ENCODE measurements around the gene PTCH1. TPM values are rescaled to one million over a fixed set of nuclear protein-coding genes. Genes with fewer than 3 reads are reported as not detected.

Gene PTCH1
- total RNA-seq, 1 experiment from 2014 or later, result 7.6 TPM

DNA sequence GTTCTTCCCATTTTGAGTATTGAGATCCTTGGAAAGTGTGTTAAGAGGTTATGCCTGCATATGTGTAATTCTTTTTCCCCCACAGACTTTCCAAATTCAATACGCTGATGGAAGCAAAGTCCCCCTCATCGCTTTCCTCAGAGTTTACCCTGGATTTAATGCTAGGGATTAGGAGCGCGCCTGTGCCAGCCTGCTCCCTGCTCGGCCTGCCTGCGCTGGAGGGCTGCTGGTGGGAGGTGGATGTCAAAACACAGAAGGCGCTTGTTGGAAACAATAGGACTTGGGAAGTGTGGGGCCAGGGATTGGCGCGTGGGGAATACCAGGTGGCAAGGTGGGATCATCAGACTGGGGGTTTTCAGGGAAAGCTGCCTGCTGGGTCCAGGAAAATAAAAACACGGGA lies 39.8 kb upstream of the PTCH1 start:
- CTCF ChIA-PET, result no interaction called here
- TF ChIP-seq, protein P1, sequence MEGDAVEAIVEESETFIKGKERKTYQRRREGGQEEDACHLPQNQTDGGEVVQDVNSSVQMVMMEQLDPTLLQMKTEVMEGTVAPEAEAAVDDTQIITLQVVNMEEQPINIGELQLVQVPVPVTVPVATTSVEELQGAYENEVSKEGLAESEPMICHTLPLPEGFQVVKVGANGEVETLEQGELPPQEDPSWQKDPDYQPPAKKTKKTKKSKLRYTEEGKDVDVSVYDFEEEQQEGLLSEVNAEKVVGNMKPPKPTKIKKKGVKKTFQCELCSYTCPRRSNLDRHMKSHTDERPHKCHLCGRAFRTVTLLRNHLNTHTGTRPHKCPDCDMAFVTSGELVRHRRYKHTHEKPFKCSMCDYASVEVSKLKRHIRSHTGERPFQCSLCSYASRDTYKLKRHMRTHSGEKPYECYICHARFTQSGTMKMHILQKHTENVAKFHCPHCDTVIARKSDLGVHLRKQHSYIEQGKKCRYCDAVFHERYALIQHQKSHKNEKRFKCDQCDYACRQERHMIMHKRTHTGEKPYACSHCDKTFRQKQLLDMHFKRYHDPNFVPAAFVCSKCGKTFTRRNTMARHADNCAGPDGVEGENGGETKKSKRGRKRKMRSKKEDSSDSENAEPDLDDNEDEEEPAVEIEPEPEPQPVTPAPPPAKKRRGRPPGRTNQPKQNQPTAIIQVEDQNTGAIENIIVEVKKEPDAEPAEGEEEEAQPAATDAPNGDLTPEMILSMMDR (IDR thresholded peaks at IDR 0.05; ENCODE audit: unreplicated experiment), result no peak
- no peak for DNase-seq
- intact Hi-C loops (cut with micrococcal nuclease; ENCODE audit: unreplicated experiment), result no loop called here
- H3K4me1 Mint-ChIP-seq (ENCODE audit: low read depth, unreplicated experiment), result no peaks in the 10 kb centered on the region
- H3K27me3 Mint-ChIP-seq (ENCODE audit: unreplicated experiment), result peaks cover 67% of the 10 kb centered on the region
- H3K36me3 Mint-ChIP-seq (ENCODE audit: insufficient read depth, unreplicated experiment), result no peaks in the 10 kb centered on the region
- H3K9me3 Mint-ChIP-seq (ENCODE audit: low read depth, unreplicated experiment), result peaks cover 3% of the 10 kb centered on the region
- H3K4me3 Mint-ChIP-seq (ENCODE audit: low read depth, unreplicated experiment), result no peak overlapping the region
- no TSS peak for BruUV-seq (replicated peaks)
- H3K27ac Mint-ChIP-seq (ENCODE audit: unreplicated experiment), result no peak overlapping the region

DNA sequence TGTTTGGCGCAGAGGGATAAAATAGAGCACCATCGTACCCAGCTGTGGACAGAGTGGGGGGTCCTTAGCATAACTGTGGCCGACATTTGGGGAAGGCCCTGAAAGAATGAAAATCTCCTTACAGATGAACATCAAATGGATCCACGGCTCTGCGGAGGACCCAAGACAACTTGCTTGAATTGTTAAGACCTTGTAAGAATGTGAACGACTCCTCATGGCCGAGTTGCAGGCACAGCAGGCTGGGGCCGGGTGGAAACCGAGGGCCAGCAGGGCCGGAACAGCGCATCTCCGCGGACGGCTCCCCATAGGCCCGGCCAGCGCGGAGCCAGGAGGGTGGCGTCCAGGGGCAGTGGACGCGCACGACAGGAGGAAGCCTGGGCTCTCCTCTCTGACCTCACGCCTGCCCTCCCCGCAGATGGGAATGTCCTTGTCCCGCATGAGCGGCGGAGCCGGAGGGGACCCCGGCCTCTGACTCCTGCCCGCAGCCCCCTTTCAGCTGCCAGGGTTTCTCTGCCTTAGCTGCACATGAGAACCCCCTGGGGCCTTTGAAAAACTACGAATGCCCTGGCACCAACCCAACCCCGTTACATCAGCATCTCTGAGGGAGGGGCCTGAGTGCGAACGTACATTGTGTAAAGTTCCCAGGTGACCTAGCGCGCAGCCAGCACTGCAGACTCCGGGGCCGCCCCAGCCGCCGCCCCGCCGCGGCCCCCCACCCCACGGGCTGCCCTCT lies 36.2 kb upstream of the PTCH1 start:
- H3K4me1 Mint-ChIP-seq (ENCODE audit: low read depth, unreplicated experiment), result no peaks in the 10 kb centered on the region
- H3K27ac Mint-ChIP-seq (ENCODE audit: unreplicated experiment), result no peak overlapping the region
- H3K27me3 Mint-ChIP-seq (ENCODE audit: unreplicated experiment), result peaks cover 52% of the 10 kb centered on the region
- TF ChIP-seq, protein P1 (IDR thresholded peaks at IDR 0.05; ENCODE audit: unreplicated experiment), result no peak
- BruUV-seq (replicated peaks), result no TSS peak
- CTCF ChIA-PET, result no interaction called here
- H3K9me3 Mint-ChIP-seq (ENCODE audit: low read depth, unreplicated experiment), result peaks cover 3% of the 10 kb centered on the region
- no peak overlapping the region for H3K4me3 Mint-ChIP-seq (ENCODE audit: low read depth, unreplicated experiment)
- intact Hi-C loops (cut with micrococcal nuclease; ENCODE audit: unreplicated experiment), result no loop called here
- no peak for DNase-seq
- no peaks in the 10 kb centered on the region for H3K36me3 Mint-ChIP-seq (ENCODE audit: insufficient read depth, unreplicated experiment)

DNA sequence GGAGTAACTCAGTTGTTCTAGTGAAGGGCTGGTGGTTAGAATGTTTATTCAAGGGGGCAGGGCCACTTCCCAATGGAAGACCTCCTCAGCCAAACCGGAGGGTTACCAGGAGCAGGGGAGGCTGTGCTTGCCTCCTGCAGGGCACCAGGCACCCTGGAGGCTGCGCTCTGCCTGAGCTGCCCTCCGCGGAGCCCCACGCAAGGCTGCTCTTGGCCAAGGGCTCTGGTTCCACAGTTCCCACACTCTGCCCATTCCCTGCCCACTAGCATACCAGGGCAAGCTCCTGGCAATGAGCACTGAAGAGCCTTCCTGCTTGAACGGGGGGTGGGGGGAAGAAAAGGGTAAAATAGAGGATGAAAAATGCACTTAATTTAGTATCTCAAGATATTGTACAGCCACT lies 35.5 kb upstream of the PTCH1 start:
- CTCF ChIA-PET, result interaction anchor here (0.6 kb wide), 1 partner anchor 20 kb away, joined by 4 read pairs; no protein-coding TSS in a partner anchor
- H3K27ac Mint-ChIP-seq (ENCODE audit: unreplicated experiment), result no peak overlapping the region
- BruUV-seq (replicated peaks), result no TSS peak
- no peaks in the 10 kb centered on the region for H3K36me3 Mint-ChIP-seq (ENCODE audit: insufficient read depth, unreplicated experiment)
- peaks cover under 1% of the 10 kb centered on the region for H3K9me3 Mint-ChIP-seq (ENCODE audit: low read depth, unreplicated experiment)
- peaks cover 52% of the 10 kb centered on the region for H3K27me3 Mint-ChIP-seq (ENCODE audit: unreplicated experiment)
- intact Hi-C loops (cut with micrococcal nuclease; ENCODE audit: unreplicated experiment), result no loop called here
- H3K4me1 Mint-ChIP-seq (ENCODE audit: low read depth, unreplicated experiment), result no peaks in the 10 kb centered on the region
- TF ChIP-seq, protein P1 (IDR thresholded peaks at IDR 0.05; ENCODE audit: unreplicated experiment), result no peak
- H3K4me3 Mint-ChIP-seq (ENCODE audit: low read depth, unreplicated experiment), result no peak overlapping the region
- no peak for DNase-seq

DNA sequence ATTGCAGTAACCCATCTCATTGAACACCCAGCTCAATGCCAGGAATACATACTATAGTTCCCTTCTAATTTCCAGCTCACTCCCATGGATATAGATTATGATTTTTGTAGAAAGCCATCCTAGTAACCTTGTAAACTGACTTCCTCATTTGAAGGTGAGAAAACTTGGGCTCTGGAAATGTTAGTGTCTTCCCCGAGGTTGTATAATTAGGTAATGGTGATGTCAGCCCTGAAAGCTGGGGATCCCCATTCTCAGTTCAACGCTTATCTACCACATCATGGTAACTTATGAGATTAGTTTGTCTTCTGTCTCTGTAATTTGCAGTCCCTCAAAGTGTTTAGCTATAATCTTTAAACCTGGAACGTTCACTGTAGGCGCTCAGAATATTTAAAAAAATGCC lies 34.6 kb upstream of the PTCH1 start:
- Mint-ChIP-seq H3K27ac (ENCODE audit: unreplicated experiment) (no peak overlapping the region), H3K4me1 (ENCODE audit: low read depth, unreplicated experiment) (no peaks in the 10 kb centered on the region), H3K27me3 (ENCODE audit: unreplicated experiment) (peaks cover 52% of the 10 kb centered on the region), H3K36me3 (ENCODE audit: insufficient read depth, unreplicated experiment) (no peaks in the 10 kb centered on the region), H3K9me3 (ENCODE audit: low read depth, unreplicated experiment) (no peaks in the 10 kb centered on the region), H3K4me3 (ENCODE audit: low read depth, unreplicated experiment) (no peak overlapping the region)
- TF ChIP-seq, protein P1 (IDR thresholded peaks at IDR 0.05; ENCODE audit: unreplicated experiment), result no peak
- intact Hi-C loops (cut with micrococcal nuclease; ENCODE audit: unreplicated experiment), result no loop called here
- BruUV-seq (replicated peaks), result no TSS peak
- CTCF ChIA-PET, result no interaction called here
- DNase-seq, result no peak
